HUES64 (cell line): ENCODE results near the gene ANXA8L1.
A peak's percentile ranks its signal among the peaks of the same experiment; 100 is the strongest.
"Not testable (repeated sequence)": the region's sequence is repeated elsewhere in the genome, so short reads cannot be mapped to it uniquely, and the experiment has no call there.

Source experiments
- H3K27ac ChIP-seq: 2 replicates; pipeline ENCODE4 v1.7.0; 2013; ENCODE audit warnings: low read depth, low read length, inconsistent platforms
- H3K27me3 ChIP-seq: 2 replicates; pipeline ENCODE4 v1.6.1; 2013; ENCODE audit warnings: mild to moderate bottlenecking, low read length; ENCODE audit not compliant: insufficient read depth
- H3K36me3 ChIP-seq: 2 replicates; pipeline ENCODE4 v1.6.1; 2013; ENCODE audit warnings: mild to moderate bottlenecking, low read length; ENCODE audit not compliant: insufficient read depth
- H3K4me1 ChIP-seq: 2 replicates; pipeline ENCODE4 v1.6.1; 2013; ENCODE audit warnings: mild to moderate bottlenecking, low read length, moderate library complexity; ENCODE audit not compliant: insufficient read depth
- H3K4me3 ChIP-seq: 2 replicates; pipeline ENCODE4 v1.5.1; 2013; ENCODE audit warnings: mild to moderate bottlenecking, low read length, moderate library complexity
- H3K9ac ChIP-seq: 2 replicates; pipeline ENCODE4 v1.6.1; 2013; ENCODE audit warnings: mild to moderate bottlenecking, low read depth, low read length
- H3K9me3 ChIP-seq: 2 replicates; pipeline ENCODE4 v1.6.1; 2013; ENCODE audit warnings: low read depth, low read length; ENCODE audit not compliant: insufficient read depth
- WGBS: fragments of 150-250, 120-280 bp; methylation state at CpG from one replicate; pipeline ENCODE4 v1.1.7; 2013; ENCODE audit warnings: missing lambda C conversion rate; 5-methylcytosine and 5-hydroxymethylcytosine counted together

ANXA8L1 gene

DNA sequence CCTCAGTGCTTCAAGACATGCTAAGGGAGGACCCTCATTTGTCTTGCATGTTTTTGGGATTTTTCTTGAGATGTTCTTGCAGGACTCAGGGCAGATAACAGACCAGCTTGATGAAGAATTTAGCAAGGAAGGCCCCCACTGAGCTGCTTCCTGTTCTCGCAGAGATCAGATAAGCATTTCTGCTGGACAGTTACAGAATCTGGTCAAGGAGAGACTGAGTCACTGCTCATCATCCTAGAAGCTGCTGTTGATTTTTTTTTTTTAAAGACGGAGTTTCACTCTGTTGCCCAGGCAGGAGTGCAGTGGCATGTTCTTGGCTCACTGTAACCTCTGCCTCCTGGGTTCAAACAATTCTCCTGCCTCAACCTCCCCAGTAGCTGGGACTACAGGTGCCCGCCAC lies 1.2 kb upstream of the ANXA8L1 start:
- H3K27ac ChIP-seq: not testable (repeated sequence)
- WGBS: 64% methylated on average over 1 of the region's 3 CpGs

DNA sequence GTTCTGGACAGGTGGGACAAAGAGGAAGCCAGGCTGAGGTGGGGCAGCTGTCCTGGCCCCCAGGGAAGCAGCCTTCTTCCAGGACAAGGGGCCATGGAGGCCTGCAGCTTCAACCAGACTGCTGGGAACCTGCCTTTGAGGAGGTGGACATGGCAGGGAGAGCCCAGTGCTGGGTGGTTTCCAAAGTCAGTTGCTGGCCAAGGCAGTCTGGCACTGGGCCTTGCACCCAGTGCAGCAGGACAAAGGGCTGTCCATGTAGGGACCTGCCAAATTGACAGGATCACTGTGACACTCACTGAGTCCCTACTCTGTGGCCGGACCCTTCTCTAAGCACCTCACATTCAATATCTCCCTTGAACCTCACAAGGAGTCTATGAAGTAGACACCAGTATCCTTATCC lies 1.4 kb downstream of the ANXA8L1 start:
- not testable (repeated sequence) for H3K36me3 ChIP-seq, H3K9me3 ChIP-seq
- no CpG with 5 or more reads among the region's 1 CpG for WGBS

More for the DNA sequence above, 1.2 kb upstream of the ANXA8L1 start:
- not testable (repeated sequence) for H3K4me3 ChIP-seq, H3K27me3 ChIP-seq, H3K36me3 ChIP-seq, H3K9ac ChIP-seq, H3K4me1 ChIP-seq, H3K9me3 ChIP-seq

GRCh38 chr10:46377651-46378050 lies 2.1 kb downstream of the ANXA8L1 start:
- H3K4me1 ChIP-seq, H3K9me3 ChIP-seq, H3K27me3 ChIP-seq, H3K9ac ChIP-seq, H3K36me3 ChIP-seq, H3K4me3 ChIP-seq, H3K27ac ChIP-seq: not testable (repeated sequence)
- WGBS: no CpG with 5 or more reads among the region's 4 CpGs

More for the DNA sequence above, 1.4 kb downstream of the ANXA8L1 start:
- not testable (repeated sequence) for H3K27ac ChIP-seq, H3K4me1 ChIP-seq, H3K4me3 ChIP-seq, H3K27me3 ChIP-seq, H3K9ac ChIP-seq

DNA sequence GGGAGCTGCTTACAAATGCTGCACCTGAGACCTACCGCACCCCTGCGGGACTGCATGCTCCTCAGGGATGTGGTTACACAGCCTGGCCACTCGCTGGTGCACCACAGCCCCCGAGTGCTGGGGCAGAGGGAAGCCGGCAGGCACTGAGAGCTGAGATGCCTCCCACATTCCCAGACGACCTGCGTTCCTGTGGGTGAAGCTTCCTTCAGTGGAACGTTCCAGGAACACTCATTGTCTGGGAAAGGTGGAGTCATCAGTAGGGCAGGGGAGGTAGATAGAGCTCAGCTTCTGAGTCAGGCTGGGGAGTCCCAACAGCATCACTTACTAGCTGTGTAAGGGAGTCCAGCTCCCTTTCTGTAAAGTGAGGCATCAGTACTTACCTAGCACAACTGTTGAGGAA lies 2.5 kb downstream of the ANXA8L1 start:
- not testable (repeated sequence) for H3K4me1 ChIP-seq, H3K4me3 ChIP-seq, H3K9me3 ChIP-seq, H3K27ac ChIP-seq, H3K27me3 ChIP-seq, H3K36me3 ChIP-seq, H3K9ac ChIP-seq
- WGBS: 80% methylated on average over 3 of the region's 8 CpGs

- not testable (repeated sequence) for H3K27ac ChIP-seq, H3K9ac ChIP-seq, H3K27me3 ChIP-seq, H3K4me1 ChIP-seq, H3K9me3 ChIP-seq, H3K36me3 ChIP-seq, H3K4me3 ChIP-seq
- no CpG with 5 or more reads among the region's 5 CpGs for WGBS
Measured at GRCh38 chr10:46379233-46379848, 3.8 kb downstream of the ANXA8L1 start.

- H3K36me3 ChIP-seq, H3K4me3 ChIP-seq, H3K27ac ChIP-seq, H3K27me3 ChIP-seq, H3K9ac ChIP-seq, H3K9me3 ChIP-seq, H3K4me1 ChIP-seq: not testable (repeated sequence)
- no CpG with 5 or more reads among the region's 7 CpGs for WGBS
Measured at GRCh38 chr10:46385858-46386257, 10.3 kb downstream of the ANXA8L1 start.

- not testable (repeated sequence) for H3K4me1 ChIP-seq, H3K9me3 ChIP-seq, H3K4me3 ChIP-seq, H3K27me3 ChIP-seq, H3K27ac ChIP-seq, H3K36me3 ChIP-seq, H3K9ac ChIP-seq
- WGBS: no CpG with 5 or more reads among the region's 4 CpGs
Measured at GRCh38 chr10:46386694-46387093, 11.1 kb downstream of the ANXA8L1 start.

DNA sequence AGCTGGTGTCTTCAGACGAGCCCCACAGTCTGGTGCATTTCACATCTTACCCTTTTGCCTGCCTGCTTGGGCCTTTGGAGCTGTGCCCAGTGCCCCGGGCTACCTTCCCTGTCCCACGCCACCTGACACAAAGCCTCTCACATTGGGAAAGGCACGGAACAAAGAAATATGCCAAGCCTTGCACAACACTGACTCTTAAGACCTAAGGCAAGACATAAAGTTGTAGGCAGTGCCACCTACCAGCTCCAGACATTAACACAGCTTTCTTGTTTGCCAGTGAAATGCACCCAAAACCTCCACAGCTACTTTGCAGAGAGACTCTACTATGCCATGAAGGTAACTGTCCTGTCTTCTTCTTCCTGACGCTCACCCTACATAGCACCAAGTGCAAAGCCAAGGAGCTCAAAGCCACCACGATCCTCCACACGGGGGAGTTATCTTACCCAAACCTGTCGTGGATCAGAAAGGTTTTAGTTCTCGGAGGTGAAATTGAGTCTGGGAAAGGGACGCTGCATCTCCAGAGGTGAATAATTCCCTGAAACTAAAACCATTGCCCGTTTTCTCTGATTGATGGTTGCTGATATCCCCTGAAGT lies 11.8 kb downstream of the ANXA8L1 start:
- not testable (repeated sequence) for H3K4me1 ChIP-seq, H3K9me3 ChIP-seq, H3K9ac ChIP-seq, H3K27me3 ChIP-seq, H3K36me3 ChIP-seq, H3K4me3 ChIP-seq, H3K27ac ChIP-seq
- WGBS: no CpG with 5 or more reads among the region's 11 CpGs

GRCh38 chr10:46391422-46391821 lies 15.8 kb downstream of the ANXA8L1 start:
- WGBS: 100% methylated on average over 2 of the region's 6 CpGs

DNA sequence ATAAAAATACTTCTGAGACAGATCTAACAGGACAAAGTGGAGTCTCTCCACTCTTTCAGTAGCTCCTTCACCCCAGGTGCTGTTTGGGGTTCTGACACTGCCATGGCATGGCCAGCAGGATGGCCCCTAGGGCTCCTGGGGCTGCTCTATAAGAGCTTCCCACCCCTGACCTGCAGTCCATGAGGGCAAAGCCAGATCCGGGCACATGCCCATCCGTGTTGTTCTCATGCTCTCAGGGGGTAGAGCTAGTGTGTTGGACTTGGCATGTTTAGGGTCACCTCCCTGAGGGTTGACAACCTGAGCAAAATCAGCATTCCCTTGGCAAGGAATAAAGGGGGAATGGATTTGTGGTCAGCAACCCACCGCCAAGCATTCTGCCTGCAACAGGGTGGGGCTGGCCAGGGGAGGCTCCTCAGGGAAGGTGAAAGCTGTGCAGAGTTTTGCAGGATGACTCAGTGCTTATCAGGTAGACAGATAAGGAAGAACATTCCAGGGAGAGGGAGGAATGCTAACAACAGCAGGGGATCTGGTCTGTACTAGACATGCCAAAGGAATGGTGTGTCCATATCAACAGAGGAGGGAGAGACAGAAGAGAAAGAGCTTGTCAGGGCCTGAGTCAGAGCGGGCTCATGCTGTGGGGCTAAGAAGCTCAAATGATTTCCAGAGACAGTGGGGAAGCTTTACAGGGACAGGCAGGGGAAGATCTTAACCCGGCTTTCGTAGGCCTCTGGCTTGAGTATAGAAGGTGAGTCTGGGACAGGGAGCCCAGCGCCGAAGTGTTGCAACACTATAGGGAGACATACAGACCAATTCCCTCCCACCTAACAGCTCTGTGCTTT lies 21.1 kb downstream of the ANXA8L1 start:
- H3K9me3 ChIP-seq, H3K36me3 ChIP-seq, H3K4me1 ChIP-seq, H3K27me3 ChIP-seq, H3K9ac ChIP-seq, H3K4me3 ChIP-seq: not testable (repeated sequence)
- H3K27ac ChIP-seq: peak overlapping the region; percentile 61; the same call in 1 of the 2 replicates
- 43% methylated on average over 6 of the region's 8 CpGs for WGBS

More at GRCh38 chr10:46391422-46391821, 15.8 kb downstream of the ANXA8L1 start:
- H3K27ac ChIP-seq, H3K9me3 ChIP-seq, H3K4me3 ChIP-seq, H3K4me1 ChIP-seq, H3K9ac ChIP-seq, H3K27me3 ChIP-seq, H3K36me3 ChIP-seq: not testable (repeated sequence)

GRCh38 chr10:46397767-46398166 lies 22.2 kb downstream of the ANXA8L1 start:
- peak overlapping the region; percentile 50; the same call in 1 of the 2 replicates for H3K9ac ChIP-seq
- WGBS: 57% methylated on average over 7 of the region's 14 CpGs

More at GRCh38 chr10:46397767-46398166, 22.2 kb downstream of the ANXA8L1 start:
- not testable (repeated sequence) for H3K36me3 ChIP-seq, H3K27ac ChIP-seq, H3K4me1 ChIP-seq, H3K27me3 ChIP-seq, H3K9me3 ChIP-seq
- 0 out of 2 replicates have a peak overlapping the region, but pooled peaks have one; percentile 16 for H3K4me3 ChIP-seq
